Fibroblast of lung (primary cell): ENCODE data around the gene EDDM13.

Experiments used
- CTCF ChIP-seq, 2 donors: IDR thresholded peaks in 1 of 2; conservative IDR thresholded peaks in 1 of 2; 1 replicate in 1 of 2; 2 replicates in 1 of 2; pipeline ENCODE4 v1.5.1; 2011 to 2012; ENCODE audit warnings: low read length in 2 of 2, control low read depth in 1 of 2, inconsistent platforms in 1 of 2, low read depth in 1 of 2, mild to moderate bottlenecking in 1 of 2
- EZH2 ChIP-seq: IDR thresholded peaks from 2 replicates; pipeline ENCODE4 v1.5.1; 2012; ENCODE audit warnings: low read length, control low read depth, mild to moderate bottlenecking; ENCODE audit errors: missing control alignments

GRCh38 chr19:56355517-56355916 lies 83.0 kb downstream of the EDDM13 start:
- TF ChIP-seq CTCF (conservative IDR thresholded peaks at IDR 0.05 in 1 of 2, IDR thresholded peaks at IDR 0.05 in 1 of 2; ENCODE audit: low read depth in 1 of 2, low read length in 2 of 2) = no peak
- TF ChIP-seq EZH2 = no peak
